ENCODE data around the gene PROX1. TPM values are rescaled to one million over a fixed set of nuclear protein-coding genes. Genes with fewer than 3 reads are reported as not detected.

Gene PROX1
- total RNA-seq, 4 donors from 2014 or later, result 0.15 to 3.8 (median 0.66) TPM

DNA sequence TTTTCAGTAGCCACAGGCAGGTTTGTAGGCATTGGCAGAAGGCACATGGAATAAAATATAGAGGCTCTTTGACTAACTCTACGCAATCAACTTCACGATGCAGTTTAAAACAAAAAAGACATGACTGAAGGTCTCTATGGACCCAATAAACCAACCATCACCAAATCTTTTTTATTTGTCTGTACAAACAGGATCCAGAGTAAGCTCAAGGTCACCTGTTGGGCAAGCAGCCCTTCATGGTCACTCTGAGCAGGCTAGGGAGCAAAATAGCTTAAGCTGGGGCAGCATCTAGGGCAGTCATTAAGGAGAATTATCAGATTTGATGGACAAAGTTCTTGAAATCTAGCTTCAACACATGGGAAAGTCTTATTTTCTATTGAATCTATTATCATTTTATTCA, 26.8 kb upstream of the PROX1 start:
- no peak for TF ChIP-seq POLR2A (IDR thresholded peaks at IDR 0.05)
- TF ChIP-seq, protein P1, sequence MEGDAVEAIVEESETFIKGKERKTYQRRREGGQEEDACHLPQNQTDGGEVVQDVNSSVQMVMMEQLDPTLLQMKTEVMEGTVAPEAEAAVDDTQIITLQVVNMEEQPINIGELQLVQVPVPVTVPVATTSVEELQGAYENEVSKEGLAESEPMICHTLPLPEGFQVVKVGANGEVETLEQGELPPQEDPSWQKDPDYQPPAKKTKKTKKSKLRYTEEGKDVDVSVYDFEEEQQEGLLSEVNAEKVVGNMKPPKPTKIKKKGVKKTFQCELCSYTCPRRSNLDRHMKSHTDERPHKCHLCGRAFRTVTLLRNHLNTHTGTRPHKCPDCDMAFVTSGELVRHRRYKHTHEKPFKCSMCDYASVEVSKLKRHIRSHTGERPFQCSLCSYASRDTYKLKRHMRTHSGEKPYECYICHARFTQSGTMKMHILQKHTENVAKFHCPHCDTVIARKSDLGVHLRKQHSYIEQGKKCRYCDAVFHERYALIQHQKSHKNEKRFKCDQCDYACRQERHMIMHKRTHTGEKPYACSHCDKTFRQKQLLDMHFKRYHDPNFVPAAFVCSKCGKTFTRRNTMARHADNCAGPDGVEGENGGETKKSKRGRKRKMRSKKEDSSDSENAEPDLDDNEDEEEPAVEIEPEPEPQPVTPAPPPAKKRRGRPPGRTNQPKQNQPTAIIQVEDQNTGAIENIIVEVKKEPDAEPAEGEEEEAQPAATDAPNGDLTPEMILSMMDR (IDR thresholded peaks at IDR 0.05), result no peak
- intact Hi-C loops (cut with DNase I), result no loop called here
- Histone ChIP-seq H3K27ac (no peak overlapping the region), H3K4me3 (no peak overlapping the region), H3K36me3 (no peaks in the 10 kb centered on the region), H3K9me3 (no peaks in the 10 kb centered on the region), H3K4me1 (no peaks in the 10 kb centered on the region), H3K27me3 (no peaks in the 10 kb centered on the region)
- no peak for DNase-seq
- 92 to 93% methylated on average over 2 of the region's 2 CpGs for WGBS, 2 donors

DNA sequence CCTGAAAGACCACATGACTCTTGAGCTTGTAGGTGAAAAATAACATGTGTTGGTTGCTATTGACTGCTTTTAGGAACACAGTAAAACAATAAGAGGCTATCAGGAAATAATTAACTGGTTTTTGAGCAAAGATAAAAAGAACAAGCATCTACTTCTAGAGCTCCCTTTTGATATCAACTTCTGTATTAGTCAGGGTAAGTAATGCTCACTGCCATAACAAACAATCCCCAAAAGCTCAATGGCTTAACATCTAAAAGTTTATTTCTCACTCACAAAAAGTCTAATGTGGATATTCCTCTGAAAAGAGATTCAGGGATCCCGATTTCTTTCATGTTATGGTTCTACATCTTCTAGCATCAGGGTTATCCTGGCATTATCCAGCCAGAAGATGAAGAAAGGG, 25.3 kb upstream of the PROX1 start:
- no peak for DNase-seq
- no peaks in the 10 kb centered on the region for H3K27me3 ChIP-seq
- H3K4me3 ChIP-seq, result no peak overlapping the region
- TF ChIP-seq, protein P1 (IDR thresholded peaks at IDR 0.05), result no peak
- TF ChIP-seq POLR2A (IDR thresholded peaks at IDR 0.05), result no peak
- no peak overlapping the region for H3K27ac ChIP-seq
- no peaks in the 10 kb centered on the region for H3K9me3 ChIP-seq
- 87 to 94% methylated on average over 1 of the region's 1 CpG for WGBS, 2 donors
- no peaks in the 10 kb centered on the region for H3K4me1 ChIP-seq
- H3K36me3 ChIP-seq, result no peaks in the 10 kb centered on the region
- intact Hi-C loops (cut with DNase I), result no loop called here

DNA sequence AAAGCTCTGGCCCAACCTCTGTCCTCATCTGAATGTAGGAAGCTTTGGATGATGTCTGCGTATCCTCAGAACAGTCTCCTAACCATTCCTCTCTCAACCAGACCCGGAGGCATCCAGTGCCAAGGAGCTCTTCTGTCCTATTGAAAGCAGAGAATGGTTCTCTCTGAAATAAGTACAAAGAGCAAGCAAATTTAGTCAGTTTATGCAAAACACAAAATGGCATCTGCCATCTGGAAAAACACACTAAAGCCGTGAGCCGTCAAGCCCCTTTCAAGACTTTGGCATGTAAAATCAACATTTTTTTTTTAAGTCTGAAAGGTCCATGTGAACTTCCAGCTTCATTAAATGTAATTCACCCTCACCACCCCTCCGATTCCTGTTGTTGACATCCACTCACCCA, 21.7 kb upstream of the PROX1 start:
- no peak for DNase-seq
- 83 to 86% methylated on average over 5 of the region's 5 CpGs for whole genome bisulfite sequencing, 2 donors
- Histone ChIP-seq H3K27ac (no peak overlapping the region), H3K36me3 (no peaks in the 10 kb centered on the region), H3K27me3 (peaks cover 0 to 7% (median 0%) of the 10 kb centered on the region in 4 donors), H3K4me1 (no peaks in the 10 kb centered on the region), H3K4me3 (no peak overlapping the region), H3K9me3 (no peaks in the 10 kb centered on the region)
- intact Hi-C loops (cut with DNase I), result no loop called here
- TF ChIP-seq, protein P1 (IDR thresholded peaks at IDR 0.05), result no peak
- no peak for TF ChIP-seq POLR2A (IDR thresholded peaks at IDR 0.05)

DNA sequence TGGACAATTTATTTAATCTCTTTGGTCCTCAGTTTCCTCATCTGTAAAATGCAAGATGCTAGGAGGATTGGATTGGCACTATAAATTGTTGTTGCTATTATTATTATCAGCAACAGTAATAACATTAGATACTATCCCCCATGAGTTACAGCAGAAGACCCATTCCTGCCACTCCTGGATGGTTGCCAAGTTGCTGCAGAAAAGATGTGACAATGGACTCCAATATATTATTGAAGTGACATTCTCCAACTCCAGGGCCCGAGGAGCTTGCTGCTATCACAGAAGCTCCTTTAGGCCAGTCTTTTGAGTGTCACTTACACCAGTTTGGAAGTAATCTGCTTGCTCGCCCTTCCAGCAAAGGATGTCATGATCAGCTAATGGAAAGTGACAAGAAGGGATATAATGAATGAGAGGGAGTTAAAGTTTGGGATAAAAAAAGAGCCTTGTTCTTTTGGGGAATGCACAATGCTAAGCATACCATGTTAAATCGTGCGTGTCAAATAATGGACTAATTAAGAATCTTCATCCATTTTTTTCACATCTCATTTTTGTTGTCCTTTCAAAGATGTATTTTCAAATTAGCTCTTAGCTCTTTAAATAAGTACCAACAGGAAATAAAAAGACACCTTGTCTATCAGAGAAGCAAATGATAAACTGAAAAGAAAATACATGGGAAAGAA, 19.5 kb upstream of the PROX1 start:
- 71 to 76% methylated on average over 4 of the region's 4 CpGs for WGBS, 2 donors
- intact Hi-C loops (cut with DNase I), result no loop called here
- TF ChIP-seq POLR2A (IDR thresholded peaks at IDR 0.05), result no peak
- TF ChIP-seq, protein P1 (IDR thresholded peaks at IDR 0.05), result no peak

DNA sequence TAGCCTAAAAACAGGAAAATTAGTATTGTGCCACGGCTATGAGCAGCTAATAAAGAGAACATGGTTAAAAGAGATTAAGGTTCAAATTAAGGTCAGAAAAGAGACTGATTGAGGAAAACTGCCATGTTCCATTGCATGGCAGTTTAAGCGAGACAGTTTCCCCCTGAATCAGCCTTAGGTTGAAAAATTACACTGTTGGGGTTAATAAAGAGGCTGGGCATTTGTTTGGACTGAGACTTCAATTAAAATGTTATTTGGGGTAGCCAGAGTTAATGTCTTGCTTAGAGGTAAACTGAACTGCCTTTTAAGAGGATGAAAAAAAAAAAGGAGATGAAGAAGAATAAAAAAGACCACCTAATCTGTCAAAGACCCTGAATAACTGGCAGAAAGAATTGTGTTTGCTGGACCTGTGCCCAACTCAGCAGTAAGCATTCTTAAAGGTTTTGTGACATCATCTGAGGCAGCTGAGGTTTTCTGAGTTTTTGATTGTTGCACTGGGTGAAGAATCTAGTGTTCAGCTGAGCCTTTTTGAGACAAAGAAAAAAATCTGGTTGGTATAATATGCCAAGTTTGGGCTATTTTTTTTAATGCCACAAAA, 17.7 kb upstream of the PROX1 start:
- no peak for TF ChIP-seq POLR2A (IDR thresholded peaks at IDR 0.05)
- TF ChIP-seq, protein P1 (IDR thresholded peaks at IDR 0.05), result no peak
- intact Hi-C loops (cut with DNase I), result no loop called here
- WGBS, 2 donors, result 48 to 68% methylated on average over 2 of the region's 2 CpGs
- Histone ChIP-seq H3K4me3 (no peak overlapping the region), H3K27me3 (peaks cover 0 to 7% (median 0%) of the 10 kb centered on the region in 4 donors), H3K9me3 (no peaks in the 10 kb centered on the region), H3K27ac (no peak overlapping the region), H3K4me1 (no peaks in the 10 kb centered on the region), H3K36me3 (no peaks in the 10 kb centered on the region)
- no peak for DNase-seq

More for the DNA sequence above, 19.5 kb upstream of the PROX1 start:
- no peaks in the 10 kb centered on the region for H3K4me1 ChIP-seq
- H3K4me3 ChIP-seq, result no peak overlapping the region
- DNase-seq, result no peak
- H3K27ac ChIP-seq, result no peak overlapping the region
- peaks cover 0 to 7% (median 0%) of the 10 kb centered on the region in 4 donors for H3K27me3 ChIP-seq
- H3K36me3 ChIP-seq, result no peaks in the 10 kb centered on the region
- H3K9me3 ChIP-seq, result no peaks in the 10 kb centered on the region

Data from esophagus squamous epithelium (tissue), 5 donors.